Gastroesophageal sphincter (tissue), 4 donors: ENCODE data around the gene CTCF. TPM values are rescaled to one million over a fixed set of nuclear protein-coding genes. Genes with fewer than 3 reads are reported as not detected.

ENCODE experiments used
- ATAC-seq: fragments of 150-250 bp; one replicate; pipeline ENCODE4 v1.9.1; 2016; ENCODE audit warnings: mild to moderate bottlenecking, moderate library complexity
- H3K27ac ChIP-seq, 4 donors: fragments of 200-600 bp; sonication (generic) in 3 of 4; 1 replicate in 3 of 4; 2 replicates in 1 of 4; pipeline ENCODE4 v1.5.1; 2016 to 2019
- H3K27me3 ChIP-seq: fragments of 200-600 bp; sonication (generic); one replicate; pipeline ENCODE4 v1.5.1; 2019
- H3K36me3 ChIP-seq, 2 donors: fragments of 200-600 bp; sonication (generic); one replicate each; pipeline ENCODE4 v1.5.1; 2019; ENCODE audit warnings: control low read depth in 1 of 2
- H3K4me1 ChIP-seq, 3 donors: fragments of 200-600 bp; sonication (generic); 1 replicate in 2 of 3; 2 replicates in 1 of 3; pipeline ENCODE4 v1.5.1; 2016 to 2019; ENCODE audit warnings: control low read depth in 2 of 3
- H3K4me3 ChIP-seq, 2 donors: fragments of 200-600 bp; sonication (generic); one replicate each; pipeline ENCODE4 v1.5.1; 2019; ENCODE audit warnings: mild to moderate bottlenecking in 1 of 2, moderate library complexity in 1 of 2
- H3K9me3 ChIP-seq, 3 donors: fragments of 200-600 bp; sonication (generic); one replicate each; pipeline ENCODE4 v1.5.1; 2017 to 2019; ENCODE audit warnings: control low read depth in 2 of 3
- EP300 ChIP-seq: sonication (generic); formaldehyde crosslinking; IDR thresholded peaks from one replicate; pipeline ENCODE4 v1.6.1; 2017; ENCODE audit warnings: antibody characterized with exemption, mild to moderate bottlenecking
- POLR2A ChIP-seq, 2 donors: fragments of 450-650 bp; IDR thresholded peaks; one replicate each; pipeline ENCODE4 v1.6.1; 2017; ENCODE audit warnings: antibody characterized with exemption in 2 of 2, mild to moderate bottlenecking in 2 of 2, moderate library complexity in 1 of 2
- POLR2AphosphoS5 ChIP-seq: sonication (generic); formaldehyde crosslinking; IDR thresholded peaks from one replicate; pipeline ENCODE4 v1.6.1; 2017; ENCODE audit warnings: antibody characterized with exemption
- WGBS, 2 donors: methylation state at CpG; one replicate each; pipeline ENCODE4 v1.1.5; 2018; ENCODE audit warnings: low coverage in 1 of 2; 5-methylcytosine and 5-hydroxymethylcytosine counted together
- total RNA-seq, 4 donors: library from RNA; depleted of rRNA; stranded (reverse); fragments of >200 nt; gene quantifications; one replicate each; pipeline ENCODE4 v1.1.0, GENCODE V29; 2016
- TF ChIP-seq, protein P1 (sequence below), 4 experiments: fragments of 200-600 bp in 2 of 4; fragments of 450-650 bp in 2 of 4; sonication (generic) in 1 of 4; IDR thresholded peaks; one replicate each; pipeline ENCODE4 v1.5.1; 2017 to 2019; ENCODE audit warnings: antibody characterized with exemption in 4 of 4, mild to moderate bottlenecking in 2 of 4, moderate library complexity in 2 of 4

The CTCF gene
- total RNA-seq, 4 donors from 2014 or later = 26.4 to 44.8 (median 41.4) TPM

- Histone ChIP-seq H3K27me3 (no peaks in the 10 kb centered on the region), H3K4me3 (no peak overlapping the region), H3K4me1 (peaks cover 0 to 15% (median 0%) of the 10 kb centered on the region in 3 donors), H3K9me3 (no peaks in the 10 kb centered on the region), H3K27ac (no peak overlapping the region), H3K36me3 (peaks cover 0 to 1% of the 10 kb centered on the region in 2 donors)
- TF ChIP-seq POLR2AphosphoS5 (no peak), EP300 (no peak), POLR2A (IDR thresholded peaks at IDR 0.05) (no peak)
- TF ChIP-seq, protein P1, sequence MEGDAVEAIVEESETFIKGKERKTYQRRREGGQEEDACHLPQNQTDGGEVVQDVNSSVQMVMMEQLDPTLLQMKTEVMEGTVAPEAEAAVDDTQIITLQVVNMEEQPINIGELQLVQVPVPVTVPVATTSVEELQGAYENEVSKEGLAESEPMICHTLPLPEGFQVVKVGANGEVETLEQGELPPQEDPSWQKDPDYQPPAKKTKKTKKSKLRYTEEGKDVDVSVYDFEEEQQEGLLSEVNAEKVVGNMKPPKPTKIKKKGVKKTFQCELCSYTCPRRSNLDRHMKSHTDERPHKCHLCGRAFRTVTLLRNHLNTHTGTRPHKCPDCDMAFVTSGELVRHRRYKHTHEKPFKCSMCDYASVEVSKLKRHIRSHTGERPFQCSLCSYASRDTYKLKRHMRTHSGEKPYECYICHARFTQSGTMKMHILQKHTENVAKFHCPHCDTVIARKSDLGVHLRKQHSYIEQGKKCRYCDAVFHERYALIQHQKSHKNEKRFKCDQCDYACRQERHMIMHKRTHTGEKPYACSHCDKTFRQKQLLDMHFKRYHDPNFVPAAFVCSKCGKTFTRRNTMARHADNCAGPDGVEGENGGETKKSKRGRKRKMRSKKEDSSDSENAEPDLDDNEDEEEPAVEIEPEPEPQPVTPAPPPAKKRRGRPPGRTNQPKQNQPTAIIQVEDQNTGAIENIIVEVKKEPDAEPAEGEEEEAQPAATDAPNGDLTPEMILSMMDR (IDR thresholded peaks at IDR 0.05) = no peak
- WGBS, 2 donors = 81 to 100% methylated on average over 1 to 3 of the region's 3 CpGs
- ATAC-seq = no peak
Observed at GRCh38 chr16:67605641-67606040, 43.3 kb downstream of the CTCF start.

GRCh38 chr16:67606632-67607031 lies 44.3 kb downstream of the CTCF start:
- H3K36me3 ChIP-seq = peaks cover 0 to 11% of the 10 kb centered on the region in 2 donors
- H3K9me3 ChIP-seq = no peaks in the 10 kb centered on the region
- no peak overlapping the region for H3K27ac ChIP-seq
- H3K27me3 ChIP-seq = no peaks in the 10 kb centered on the region
- peaks cover 0 to 7% (median 0%) of the 10 kb centered on the region in 3 donors for H3K4me1 ChIP-seq
- no peak for ATAC-seq
- no peak for TF ChIP-seq EP300
- no peak for TF ChIP-seq POLR2A (IDR thresholded peaks at IDR 0.05)
- TF ChIP-seq POLR2AphosphoS5 = no peak
- TF ChIP-seq, protein P1 (IDR thresholded peaks at IDR 0.05) = no peak
- H3K4me3 ChIP-seq = no peak overlapping the region
- WGBS, 2 donors = 74 to 85% methylated on average over 5 to 6 of the region's 6 CpGs

- TF ChIP-seq EP300 = no peak
- no peak for TF ChIP-seq POLR2AphosphoS5
- TF ChIP-seq, protein P1 (IDR thresholded peaks at IDR 0.05) = no peak
- no peak for TF ChIP-seq POLR2A (IDR thresholded peaks at IDR 0.05)
Observed at GRCh38 chr16:67608364-67608763, 46.0 kb downstream of the CTCF start.

GRCh38 chr16:67613808-67614207 lies 51.5 kb downstream of the CTCF start:
- no peak overlapping the region for H3K4me3 ChIP-seq
- H3K9me3 ChIP-seq = no peaks in the 10 kb centered on the region
- H3K27ac ChIP-seq = no peak overlapping the region
- H3K4me1 ChIP-seq = no peaks in the 10 kb centered on the region
- no peak for ATAC-seq
- peaks cover 0 to 81% of the 10 kb centered on the region in 2 donors for H3K36me3 ChIP-seq
- H3K27me3 ChIP-seq = no peaks in the 10 kb centered on the region
- 96% methylated on average over 5 of the region's 10 CpGs; no CpG with 5 or more reads in 1 of the 2 donors for WGBS, 2 donors
- TF ChIP-seq POLR2AphosphoS5 = no peak
- TF ChIP-seq EP300 = no peak
- no peak for TF ChIP-seq POLR2A (IDR thresholded peaks at IDR 0.05)
- TF ChIP-seq, protein P1 (IDR thresholded peaks at IDR 0.05) = no peak

More at GRCh38 chr16:67608364-67608763, 46.0 kb downstream of the CTCF start:
- no peaks in the 10 kb centered on the region for H3K27me3 ChIP-seq
- no peak for ATAC-seq
- WGBS, 2 donors = 84 to 93% methylated on average over 3 of the region's 3 CpGs
- H3K36me3 ChIP-seq = peaks cover 0 to 29% of the 10 kb centered on the region in 2 donors
- H3K27ac ChIP-seq = no peak overlapping the region
- H3K4me3 ChIP-seq = no peak overlapping the region
- H3K9me3 ChIP-seq = no peaks in the 10 kb centered on the region
- no peaks in the 10 kb centered on the region for H3K4me1 ChIP-seq

- Histone ChIP-seq H3K27me3 (no peaks in the 10 kb centered on the region), H3K36me3 (peaks cover 0 to 99% of the 10 kb centered on the region in 2 donors), H3K4me3 (no peak overlapping the region), H3K9me3 (no peaks in the 10 kb centered on the region), H3K27ac (no peak overlapping the region), H3K4me1 (peaks cover 0 to 12% (median 0%) of the 10 kb centered on the region in 3 donors)
- no peak for TF ChIP-seq POLR2A (IDR thresholded peaks at IDR 0.05)
- no peak for TF ChIP-seq EP300
- TF ChIP-seq, protein P1 (IDR thresholded peaks at IDR 0.05) = no peak
- TF ChIP-seq POLR2AphosphoS5 = no peak
- no peak for ATAC-seq
- 93 to 100% methylated on average over 4 to 12 of the region's 14 CpGs for WGBS, 2 donors
Observed at GRCh38 chr16:67628216-67628615, 65.9 kb downstream of the CTCF start.
